ENCODE results near the gene MANSC1.

Gene MANSC1

GRCh38 chr12:12367482-12367998 is 17.5 kb upstream of the MANSC1 start:
- Histone ChIP-seq H3K27ac (no peak overlapping the region), H3K4me3 (ENCODE audit: low read depth, low read length) (no peak overlapping the region), H3K27me3 (replicated peaks) (no peaks in the 10 kb centered on the region), H3K36me3 (replicated peaks) (no peaks in the 10 kb centered on the region)
- no peak for DNase-seq
- in situ Hi-C loops (cut with HindIII; ENCODE audit: low pct_ligation_motif_present, low sequenced_read_pairs), result no loop called here
- no peak for TF ChIP-seq CTCF (IDR thresholded peaks at IDR 0.05; ENCODE audit: low read depth, low read length, missing control alignments)

GRCh38 chr12:12366701-12367481 is 16.8 kb upstream of the MANSC1 start:
- DNase-seq, result no peak
- in situ Hi-C loops (cut with HindIII; ENCODE audit: low pct_ligation_motif_present, low sequenced_read_pairs), result no loop called here
- Histone ChIP-seq H3K27ac (no peak overlapping the region), H3K4me3 (ENCODE audit: low read depth, low read length) (no peak overlapping the region), H3K27me3 (replicated peaks) (no peaks in the 10 kb centered on the region), H3K36me3 (replicated peaks) (no peaks in the 10 kb centered on the region)
- TF ChIP-seq CTCF (IDR thresholded peaks at IDR 0.05; ENCODE audit: low read depth, low read length, missing control alignments), result no peak

- TF ChIP-seq CTCF (IDR thresholded peaks at IDR 0.05; ENCODE audit: low read depth, low read length, missing control alignments), result no peak
- in situ Hi-C loops (cut with HindIII; ENCODE audit: low pct_ligation_motif_present, low sequenced_read_pairs), result no loop called here
- no peak overlapping the region for H3K4me3 ChIP-seq (ENCODE audit: low read depth, low read length)
- no peaks in the 10 kb centered on the region for H3K36me3 ChIP-seq (replicated peaks)
- H3K27ac ChIP-seq, result no peak overlapping the region
- DNase-seq, result no peak
- H3K27me3 ChIP-seq (replicated peaks), result no peaks in the 10 kb centered on the region
These were observed 15.9 kb upstream of the MANSC1 start for GRCh38 chr12:12365931-12366431.

GRCh38 chr12:12365446-12365802 is 15.4 kb upstream of the MANSC1 start:
- TF ChIP-seq CTCF (IDR thresholded peaks at IDR 0.05; ENCODE audit: low read depth, low read length, missing control alignments), result no peak
- Histone ChIP-seq H3K27ac (no peak overlapping the region), H3K36me3 (replicated peaks) (no peaks in the 10 kb centered on the region), H3K4me3 (ENCODE audit: low read depth, low read length) (no peak overlapping the region), H3K27me3 (replicated peaks) (no peaks in the 10 kb centered on the region)
- in situ Hi-C loops (cut with HindIII; ENCODE audit: low pct_ligation_motif_present, low sequenced_read_pairs), result no loop called here
- no peak for DNase-seq

GRCh38 chr12:12364787-12365445 is 14.9 kb upstream of the MANSC1 start:
- TF ChIP-seq CTCF (IDR thresholded peaks at IDR 0.05; ENCODE audit: low read depth, low read length, missing control alignments), result no peak
- Histone ChIP-seq H3K27me3 (replicated peaks) (no peaks in the 10 kb centered on the region), H3K27ac (no peak overlapping the region), H3K36me3 (replicated peaks) (no peaks in the 10 kb centered on the region), H3K4me3 (ENCODE audit: low read depth, low read length) (no peak overlapping the region)
- DNase-seq, result no peak
- in situ Hi-C loops (cut with HindIII; ENCODE audit: low pct_ligation_motif_present, low sequenced_read_pairs), result no loop called here

Measured in brain microvascular endothelial cell (primary cell).